Gastroesophageal sphincter (tissue), 3 donors: Measurements from ENCODE around the gene PTPRC.

Source experiments
- POLR2A ChIP-seq, 2 donors: fragments of 450-650 bp; IDR thresholded peaks; one replicate each; pipeline ENCODE4 v1.6.1; 2017; ENCODE audit warnings: antibody characterized with exemption in 2 of 2, mild to moderate bottlenecking in 2 of 2, moderate library complexity in 1 of 2
- POLR2AphosphoS5 ChIP-seq: sonication (generic); formaldehyde crosslinking; IDR thresholded peaks from one replicate; pipeline ENCODE4 v1.6.1; 2017; ENCODE audit warnings: antibody characterized with exemption
- TF ChIP-seq, protein P1 (sequence below), 4 experiments: fragments of 200-600 bp in 2 of 4; fragments of 450-650 bp in 2 of 4; sonication (generic) in 1 of 4; IDR thresholded peaks; one replicate each; pipeline ENCODE4 v1.5.1; 2017 to 2019; ENCODE audit warnings: antibody characterized with exemption in 4 of 4, mild to moderate bottlenecking in 2 of 4, moderate library complexity in 2 of 4

DNA sequence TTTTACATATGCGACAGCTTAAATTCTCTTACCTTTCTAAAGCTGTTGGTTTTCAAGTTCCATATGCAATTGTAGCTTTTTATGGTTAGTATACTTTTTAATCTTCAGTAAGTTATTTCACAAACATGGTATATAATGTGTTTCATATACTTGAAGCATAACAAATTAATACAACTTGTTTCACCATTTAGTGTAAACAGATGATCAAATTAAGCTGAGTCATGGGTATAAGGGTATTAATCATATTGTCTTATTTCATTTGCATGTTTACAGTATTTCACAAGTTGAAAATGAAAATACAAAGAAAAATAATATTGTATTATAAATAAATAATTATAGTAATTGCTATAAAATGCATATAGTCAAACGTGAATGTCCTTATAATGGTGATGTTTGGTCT lies 92.1 kb downstream of the PTPRC start:
- TF ChIP-seq, protein P1, sequence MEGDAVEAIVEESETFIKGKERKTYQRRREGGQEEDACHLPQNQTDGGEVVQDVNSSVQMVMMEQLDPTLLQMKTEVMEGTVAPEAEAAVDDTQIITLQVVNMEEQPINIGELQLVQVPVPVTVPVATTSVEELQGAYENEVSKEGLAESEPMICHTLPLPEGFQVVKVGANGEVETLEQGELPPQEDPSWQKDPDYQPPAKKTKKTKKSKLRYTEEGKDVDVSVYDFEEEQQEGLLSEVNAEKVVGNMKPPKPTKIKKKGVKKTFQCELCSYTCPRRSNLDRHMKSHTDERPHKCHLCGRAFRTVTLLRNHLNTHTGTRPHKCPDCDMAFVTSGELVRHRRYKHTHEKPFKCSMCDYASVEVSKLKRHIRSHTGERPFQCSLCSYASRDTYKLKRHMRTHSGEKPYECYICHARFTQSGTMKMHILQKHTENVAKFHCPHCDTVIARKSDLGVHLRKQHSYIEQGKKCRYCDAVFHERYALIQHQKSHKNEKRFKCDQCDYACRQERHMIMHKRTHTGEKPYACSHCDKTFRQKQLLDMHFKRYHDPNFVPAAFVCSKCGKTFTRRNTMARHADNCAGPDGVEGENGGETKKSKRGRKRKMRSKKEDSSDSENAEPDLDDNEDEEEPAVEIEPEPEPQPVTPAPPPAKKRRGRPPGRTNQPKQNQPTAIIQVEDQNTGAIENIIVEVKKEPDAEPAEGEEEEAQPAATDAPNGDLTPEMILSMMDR (IDR thresholded peaks at IDR 0.05): no peak
- no peak for TF ChIP-seq POLR2A (IDR thresholded peaks at IDR 0.05)
- TF ChIP-seq POLR2AphosphoS5: no peak
